ENCODE results near the gene GPN1. TPM values are rescaled to one million over a fixed set of nuclear protein-coding genes. Genes with fewer than 3 reads are reported as not detected.
"Not testable (repeated sequence)": the region's sequence is repeated elsewhere in the genome, so short reads cannot be mapped to it uniquely, and the experiment has no call there.

The GPN1 gene
- total RNA-seq, 1 experiment from 2014 or later: 61.1 TPM

GRCh38 chr2:27621524-27621923 is 7.3 kb upstream of the GPN1 start:
- DNase-seq (ENCODE audit: low spot score): no peak
- intact Hi-C loops (cut with micrococcal nuclease; ENCODE audit: unreplicated experiment): no loop called here
- no TSS peak for BruUV-seq (replicated peaks)
- Histone ChIP-seq H3K36me3 (ENCODE audit: insufficient read depth, low read length, poor library complexity, severe bottlenecking) (peaks cover 59% of the 10 kb centered on the region), H3K27ac (ENCODE audit: low read depth, low read length, poor library complexity, severe bottlenecking) (no peak overlapping the region), H3K4me3 (ENCODE audit: low read depth, low read length, poor library complexity, severe bottlenecking) (no peak overlapping the region), H3K27me3 (replicated peaks; ENCODE audit: insufficient read depth, low read depth, low read length, poor library complexity) (no peaks in the 10 kb centered on the region), H3K4me1 (ENCODE audit: insufficient read depth, low read length, poor library complexity, severe bottlenecking) (peaks cover 11% of the 10 kb centered on the region), H3K9me3 (ENCODE audit: low read depth, low read length, poor library complexity, severe bottlenecking) (no peaks in the 10 kb centered on the region)
- CTCF ChIA-PET: interaction anchor here (0.8 kb wide), 1 partner anchor 176 kb away, joined by 4 read pairs; no protein-coding TSS in a partner anchor
- TF ChIP-seq CTCF (conservative IDR thresholded peaks at IDR 0.05; ENCODE audit: low read depth, low read length) (0 out of 2 replicates have a peak, but pooled peaks have one; percentile 23), EZH2 (IDR thresholded peaks at IDR 0.05; ENCODE audit: borderline replicate concordance, low read depth, low read length, poor library complexity, severe bottlenecking) (no peak)
- POLR2A ChIA-PET (ENCODE audit: low non-redundant PET): no interaction called here

- DNase-seq (ENCODE audit: low spot score): peak; percentile 80
- intact Hi-C loops (cut with micrococcal nuclease; ENCODE audit: unreplicated experiment): no loop called here
- no TSS peak for BruUV-seq (replicated peaks)
- no peaks in the 10 kb centered on the region for H3K27me3 ChIP-seq (replicated peaks; ENCODE audit: insufficient read depth, low read depth, low read length, poor library complexity)
- TF ChIP-seq EZH2 (IDR thresholded peaks at IDR 0.05; ENCODE audit: borderline replicate concordance, low read depth, low read length, poor library complexity, severe bottlenecking) (no peak), CTCF (conservative IDR thresholded peaks at IDR 0.05; ENCODE audit: low read depth, low read length) (no peak)
- no peak overlapping the region for H3K27ac ChIP-seq (ENCODE audit: low read depth, low read length, poor library complexity, severe bottlenecking)
- H3K4me1 ChIP-seq (ENCODE audit: insufficient read depth, low read length, poor library complexity, severe bottlenecking): peaks cover 13% of the 10 kb centered on the region
- ChIA-PET CTCF (no interaction called here), POLR2A (ENCODE audit: low non-redundant PET) (no interaction called here)
- peaks cover 45% of the 10 kb centered on the region for H3K36me3 ChIP-seq (ENCODE audit: insufficient read depth, low read length, poor library complexity, severe bottlenecking)
- no peaks in the 10 kb centered on the region for H3K9me3 ChIP-seq (ENCODE audit: low read depth, low read length, poor library complexity, severe bottlenecking)
- no peak overlapping the region for H3K4me3 ChIP-seq (ENCODE audit: low read depth, low read length, poor library complexity, severe bottlenecking)
Measured at GRCh38 chr2:27622921-27623384, 5.9 kb upstream of the GPN1 start.

GRCh38 chr2:27624943-27625342 is 3.9 kb upstream of the GPN1 start:
- DNase-seq (ENCODE audit: low spot score): no peak
- H3K27me3 ChIP-seq (replicated peaks; ENCODE audit: insufficient read depth, low read depth, low read length, poor library complexity): no peaks in the 10 kb centered on the region
- intact Hi-C loops (cut with micrococcal nuclease; ENCODE audit: unreplicated experiment): no loop called here
- H3K36me3 ChIP-seq (ENCODE audit: insufficient read depth, low read length, poor library complexity, severe bottlenecking): peaks cover 29% of the 10 kb centered on the region
- H3K4me3 ChIP-seq (ENCODE audit: low read depth, low read length, poor library complexity, severe bottlenecking): no peak overlapping the region
- CTCF ChIA-PET: no interaction called here
- TF ChIP-seq CTCF (conservative IDR thresholded peaks at IDR 0.05; ENCODE audit: low read depth, low read length) (no peak), EZH2 (IDR thresholded peaks at IDR 0.05; ENCODE audit: borderline replicate concordance, low read depth, low read length, poor library complexity, severe bottlenecking) (no peak)
- POLR2A ChIA-PET (ENCODE audit: low non-redundant PET): no interaction called here
- H3K27ac ChIP-seq (ENCODE audit: low read depth, low read length, poor library complexity, severe bottlenecking): no peak overlapping the region
- H3K4me1 ChIP-seq (ENCODE audit: insufficient read depth, low read length, poor library complexity, severe bottlenecking): peaks cover 15% of the 10 kb centered on the region
- BruUV-seq (replicated peaks): no TSS peak
- no peaks in the 10 kb centered on the region for H3K9me3 ChIP-seq (ENCODE audit: low read depth, low read length, poor library complexity, severe bottlenecking)

- CTCF ChIA-PET; DNase-seq (ENCODE audit: low spot score); BruUV-seq (replicated peaks); H3K9me3 ChIP-seq (ENCODE audit: low read depth, low read length, poor library complexity, severe bottlenecking); POLR2A ChIA-PET (ENCODE audit: low non-redundant PET); H3K27me3 ChIP-seq (replicated peaks; ENCODE audit: insufficient read depth, low read depth, low read length, poor library complexity); intact Hi-C loops (cut with micrococcal nuclease; ENCODE audit: unreplicated experiment); H3K27ac ChIP-seq (ENCODE audit: low read depth, low read length, poor library complexity, severe bottlenecking); H3K4me3 ChIP-seq (ENCODE audit: low read depth, low read length, poor library complexity, severe bottlenecking): not testable (repeated sequence)
- peaks cover 26% of the 10 kb centered on the region for H3K36me3 ChIP-seq (ENCODE audit: insufficient read depth, low read length, poor library complexity, severe bottlenecking)
- peaks cover 15% of the 10 kb centered on the region for H3K4me1 ChIP-seq (ENCODE audit: insufficient read depth, low read length, poor library complexity, severe bottlenecking)
Measured at GRCh38 chr2:27626323-27626722, 2.5 kb upstream of the GPN1 start.

GRCh38 chr2:27626921-27627320 is 1.9 kb upstream of the GPN1 start:
- H3K9me3 ChIP-seq (ENCODE audit: low read depth, low read length, poor library complexity, severe bottlenecking); H3K27me3 ChIP-seq (replicated peaks; ENCODE audit: insufficient read depth, low read depth, low read length, poor library complexity); H3K4me3 ChIP-seq (ENCODE audit: low read depth, low read length, poor library complexity, severe bottlenecking); BruUV-seq (replicated peaks); intact Hi-C loops (cut with micrococcal nuclease; ENCODE audit: unreplicated experiment); CTCF ChIA-PET; POLR2A ChIA-PET (ENCODE audit: low non-redundant PET): not testable (repeated sequence)
- H3K4me1 ChIP-seq (ENCODE audit: insufficient read depth, low read length, poor library complexity, severe bottlenecking): peaks cover 15% of the 10 kb centered on the region
- peak overlapping the region; percentile 48 for H3K27ac ChIP-seq (ENCODE audit: low read depth, low read length, poor library complexity, severe bottlenecking)
- H3K36me3 ChIP-seq (ENCODE audit: insufficient read depth, low read length, poor library complexity, severe bottlenecking): peaks cover 26% of the 10 kb centered on the region
- DNase-seq (ENCODE audit: low spot score): peak; percentile 37

Measured in A673 (cell line).